CD1c-positive myeloid dendritic cell (primary cell): Measurements from ENCODE around the gene TCEAL3.
"Not testable (repeated sequence)": the region's sequence is repeated elsewhere in the genome, so short reads cannot be mapped to it uniquely, and the experiment has no call there.

ENCODE experiments used
- DNase-seq: peaks from one replicate; pipeline ENCODE4 v3.0.0-alpha.2; 2016; ENCODE audit errors: extremely low spot score

TCEAL3 gene

GRCh38 chrX:103626855-103627254 lies 19.1 kb downstream of the TCEAL3 start:
- no peak for DNase-seq

- peak; percentile 32 for DNase-seq
Measured at GRCh38 chrX:103628386-103629317, 20.9 kb downstream of the TCEAL3 start, which contains the start of gene TCEAL1. TSS of gene TCEAL1 (plus strand) at chrX:103628975. CDS start at chrX:103629917, 942 bp downstream.

GRCh38 chrX:103629318-103630170 lies 21.8 kb downstream of the TCEAL3 start:
- peak; percentile 16 for DNase-seq

- no peak for DNase-seq
Measured at GRCh38 chrX:103630171-103630511, 22.4 kb downstream of the TCEAL3 start.

- no peak for DNase-seq
Measured at GRCh38 chrX:103631145-103631544, 23.4 kb downstream of the TCEAL3 start.

GRCh38 chrX:103635436-103635835 lies 27.7 kb downstream of the TCEAL3 start:
- DNase-seq = no peak

- DNase-seq = no peak
Measured at GRCh38 chrX:103637604-103638338, 30.0 kb downstream of the TCEAL3 start.

- not testable (repeated sequence) for DNase-seq
Measured at GRCh38 chrX:103638479-103639346, 30.9 kb downstream of the TCEAL3 start.

GRCh38 chrX:103640401-103641155 lies 32.8 kb downstream of the TCEAL3 start:
- DNase-seq = no peak

GRCh38 chrX:103644125-103644524 lies 36.4 kb downstream of the TCEAL3 start:
- DNase-seq = no peak

GRCh38 chrX:103647630-103648029 lies 39.9 kb downstream of the TCEAL3 start:
- DNase-seq = no peak

GRCh38 chrX:103651151-103651773 lies 43.5 kb downstream of the TCEAL3 start:
- no peak for DNase-seq

GRCh38 chrX:103655230-103656000 lies 47.7 kb downstream of the TCEAL3 start:
- DNase-seq = not testable (repeated sequence)

- DNase-seq = no peak
Measured at GRCh38 chrX:103656617-103657016, 48.9 kb downstream of the TCEAL3 start.

- not testable (repeated sequence) for DNase-seq
Measured at GRCh38 chrX:103657066-103657465, 49.3 kb downstream of the TCEAL3 start.

GRCh38 chrX:103658681-103659433 lies 51.1 kb downstream of the TCEAL3 start:
- no peak for DNase-seq

- DNase-seq = not testable (repeated sequence)
Measured at GRCh38 chrX:103659460-103659859, 51.7 kb downstream of the TCEAL3 start.
